GM21526 (cell line): ENCODE results near the gene TXNIP.

ENCODE experiments used
- ATAC-seq: cut with Tn5 transposase; IDR thresholded peaks from one replicate; pipeline ENCODE4 v1.9.1; 2021; ENCODE audit warnings: moderate library complexity; ENCODE audit not compliant: unreplicated experiment, low FRiP score

The TXNIP gene

DNA sequence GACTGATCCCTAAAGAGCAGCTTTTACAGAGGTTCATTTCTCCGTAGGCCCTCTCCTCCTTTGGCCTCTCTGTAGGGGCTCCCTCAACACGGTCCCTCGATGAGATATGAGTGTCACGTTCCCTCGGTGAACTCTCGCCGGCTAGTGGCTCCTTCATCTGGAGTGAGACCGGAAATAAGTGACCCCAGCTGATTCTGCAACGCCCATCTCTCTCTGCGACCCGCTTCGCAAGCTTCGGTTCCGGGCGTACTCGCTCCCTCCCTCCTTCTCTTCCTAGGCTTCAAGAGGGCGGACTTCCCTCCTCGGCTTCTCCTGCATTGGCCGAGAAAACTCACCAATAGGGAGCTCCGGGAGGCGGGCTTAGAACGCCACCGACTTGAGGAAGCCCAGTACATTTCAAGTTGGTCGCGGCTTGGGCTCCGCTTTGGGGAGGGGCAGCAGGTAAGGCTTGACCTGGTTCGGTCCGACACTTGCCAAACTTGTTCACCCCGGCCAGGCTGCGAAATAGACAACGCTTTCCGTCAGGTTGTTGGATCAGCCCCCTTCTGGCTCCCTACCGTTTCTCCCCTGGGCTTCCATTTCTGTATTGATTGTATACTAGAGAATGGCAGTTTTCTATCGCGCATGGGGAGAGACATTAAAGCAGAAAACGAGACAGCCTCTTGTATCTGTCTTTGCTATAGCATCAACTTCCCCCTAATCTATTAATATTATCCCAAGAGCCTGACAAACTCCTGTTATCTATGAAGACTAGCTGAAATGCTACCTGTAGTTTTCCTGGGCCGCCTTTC is 31.9 kb downstream of the TXNIP start, which contains the start of the genes ANKRD34A and POLR3GL:
Gene ANKRD34A (minus strand): TSS at position 248 of the 791 bp plus-strand sequence. CDS start 2,816 bp downstream, outside the sequence.
Gene POLR3GL (plus strand): TSS at position 363 of the 791 bp plus-strand sequence. CDS start 10,176 bp downstream, outside the sequence.
- ATAC-seq: peak; percentile 79

DNA sequence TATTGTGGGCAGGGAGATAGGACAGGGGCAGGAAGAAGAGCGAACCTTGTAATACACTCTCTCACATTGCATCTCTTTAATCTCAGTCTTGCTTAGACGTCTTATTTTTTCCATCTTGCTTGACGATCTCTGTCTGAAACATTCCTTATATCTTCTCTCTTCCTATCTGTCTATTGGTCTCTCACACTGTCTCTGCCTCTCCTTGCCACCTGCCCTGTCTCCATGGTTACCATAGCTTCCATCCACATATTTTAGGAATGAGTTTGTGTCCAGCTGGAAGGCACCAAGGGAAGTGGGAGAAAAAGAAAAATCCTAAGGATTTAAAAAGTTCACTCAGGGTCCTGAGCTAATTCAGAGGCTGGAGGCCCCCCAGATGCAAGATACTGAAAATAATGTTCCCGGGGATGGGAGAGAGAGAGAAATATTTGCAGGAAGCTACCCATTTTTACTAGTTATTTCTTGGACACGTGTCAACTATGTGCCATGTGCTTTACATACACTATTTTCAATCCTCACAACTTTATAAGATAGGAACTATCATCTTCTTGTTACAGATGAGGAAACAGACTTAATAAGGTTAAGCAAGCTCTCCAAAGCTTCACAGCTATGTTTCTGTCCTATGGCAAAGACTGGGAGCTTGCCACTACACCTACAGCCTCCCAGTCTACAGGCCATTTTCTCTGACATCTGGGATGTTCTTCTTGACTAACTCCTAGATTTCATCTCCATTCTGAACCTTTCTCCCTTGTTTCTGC is 32.9 kb downstream of the TXNIP start:
- no peak for ATAC-seq

DNA sequence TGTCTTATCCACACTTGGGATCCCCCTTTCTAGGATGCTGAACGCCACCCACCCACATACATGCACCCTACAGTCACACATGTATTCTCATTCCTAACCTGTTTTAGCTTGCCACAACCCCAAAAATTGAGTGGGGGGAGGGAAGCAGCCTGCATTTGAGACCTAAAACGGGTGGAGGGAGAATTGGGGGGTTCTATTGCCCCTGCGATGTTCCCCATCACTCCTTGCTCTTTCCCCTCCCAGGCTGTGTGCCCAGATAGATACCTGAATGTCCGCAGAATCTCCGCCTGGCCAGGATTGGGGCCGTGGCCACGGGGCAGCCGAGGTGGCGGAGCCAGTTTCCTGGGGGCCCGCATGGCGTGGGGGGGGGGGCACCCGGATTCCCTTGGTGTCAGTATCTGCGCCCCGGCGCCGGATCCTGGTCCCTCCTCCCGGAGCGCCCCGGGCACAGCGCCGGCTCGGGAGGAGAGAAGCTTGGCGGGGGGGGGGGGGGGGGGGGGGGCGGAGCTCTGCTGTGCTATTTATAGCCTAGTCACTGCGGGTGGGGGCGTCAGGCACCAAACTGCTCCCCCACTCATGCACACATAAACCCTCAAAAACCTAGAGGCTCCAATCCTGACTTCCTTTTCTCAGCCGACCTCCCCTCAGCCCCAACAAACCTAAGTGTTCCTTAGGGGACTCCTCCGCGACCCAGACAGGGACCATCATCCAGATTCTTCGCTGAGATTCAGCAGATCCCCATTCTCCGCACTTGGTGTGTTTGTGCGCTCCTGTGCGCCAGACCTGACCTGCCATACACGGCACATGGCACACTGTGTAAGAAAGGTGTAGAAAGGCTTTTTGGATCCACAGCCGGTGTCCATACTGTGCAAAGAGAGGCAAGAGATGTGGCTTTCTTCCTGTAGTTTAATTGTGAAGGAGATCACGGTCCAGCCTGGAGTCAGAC is 33.9 kb downstream of the TXNIP start:
- ATAC-seq: no peak

DNA sequence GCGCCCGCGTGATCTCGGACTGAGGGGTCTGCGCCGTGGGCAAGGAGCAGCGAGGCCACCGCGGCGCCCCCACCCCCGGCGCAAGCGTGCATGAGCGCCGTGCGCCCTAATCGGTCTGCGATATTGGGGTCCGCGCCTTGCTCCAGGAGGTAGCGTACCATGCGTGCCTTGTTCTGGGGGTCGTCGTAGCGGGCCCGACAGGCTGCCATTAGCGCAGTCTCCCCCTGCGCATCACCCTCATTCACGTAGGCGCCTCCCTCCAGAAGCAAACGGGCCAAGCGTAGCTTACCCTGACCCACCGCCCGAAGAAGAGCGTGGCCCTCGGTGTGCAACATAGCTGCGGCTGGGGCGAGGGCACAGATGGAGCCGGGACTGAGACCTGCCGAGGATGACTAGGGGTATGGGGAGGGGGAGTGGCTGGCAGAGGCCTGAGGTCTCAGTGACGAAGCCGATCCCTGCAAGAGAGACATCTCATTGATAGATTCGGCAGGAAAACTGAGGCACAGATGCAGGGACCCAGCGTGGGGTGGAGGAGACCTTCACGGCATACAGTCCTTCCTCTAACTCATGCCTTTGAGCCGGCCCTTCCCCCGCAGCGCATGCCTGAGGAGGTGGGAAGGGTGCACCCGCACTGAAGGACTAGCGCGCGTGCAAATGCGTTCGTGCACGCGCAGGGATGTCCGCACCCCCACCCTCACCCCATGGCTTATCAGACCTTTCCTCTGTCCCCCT is 34.8 kb downstream of the TXNIP start:
- ATAC-seq: no peak

DNA sequence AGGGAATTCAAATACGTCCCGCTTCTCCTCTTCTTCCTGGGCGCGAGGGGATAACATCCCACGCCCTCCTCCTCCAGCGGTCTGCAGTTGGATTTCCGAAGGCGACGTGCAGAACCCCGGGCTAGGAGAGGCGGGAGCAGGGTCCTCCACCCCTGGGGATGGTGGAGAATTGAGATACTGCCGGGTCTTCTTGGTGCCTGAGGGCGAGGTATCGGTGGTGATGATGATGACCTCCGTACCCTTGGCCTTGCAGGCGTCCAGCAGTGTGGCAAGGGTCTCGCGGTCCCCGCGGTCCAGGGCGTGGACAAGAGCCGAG is 35.3 kb downstream of the TXNIP start:
- ATAC-seq: no peak

DNA sequence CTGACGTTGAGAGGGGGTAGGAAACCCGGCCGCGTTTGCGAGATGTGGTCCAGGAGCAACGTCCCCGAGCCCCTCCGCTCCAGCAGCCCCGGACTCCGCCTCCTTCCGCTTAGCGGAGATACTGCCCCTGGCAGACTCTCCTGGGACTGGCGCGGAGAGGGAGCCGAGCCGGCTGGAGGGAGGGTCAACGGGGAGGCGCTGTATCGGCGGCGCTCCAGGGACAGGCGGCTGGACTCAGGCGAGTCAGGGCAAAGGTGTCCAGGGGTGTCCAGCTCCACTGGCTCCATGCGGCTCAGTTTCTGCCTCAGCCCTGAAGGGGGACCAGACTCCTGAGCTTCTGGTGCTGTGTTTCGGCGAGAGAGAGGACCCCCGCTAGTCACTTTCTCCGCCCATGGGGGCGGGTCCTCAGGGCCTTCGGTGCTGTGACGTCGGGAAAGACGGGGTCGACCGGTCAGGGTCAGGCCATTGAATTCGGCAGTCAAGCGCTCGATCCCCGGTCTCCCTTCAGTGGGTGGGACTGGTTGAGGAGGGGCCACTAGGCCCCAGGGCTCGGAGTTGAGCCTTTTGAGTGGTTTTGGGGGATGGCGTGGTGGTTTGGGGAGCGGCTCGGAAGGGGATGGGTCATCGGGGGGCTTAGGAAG is 35.8 kb downstream of the TXNIP start:
- no peak for ATAC-seq

DNA sequence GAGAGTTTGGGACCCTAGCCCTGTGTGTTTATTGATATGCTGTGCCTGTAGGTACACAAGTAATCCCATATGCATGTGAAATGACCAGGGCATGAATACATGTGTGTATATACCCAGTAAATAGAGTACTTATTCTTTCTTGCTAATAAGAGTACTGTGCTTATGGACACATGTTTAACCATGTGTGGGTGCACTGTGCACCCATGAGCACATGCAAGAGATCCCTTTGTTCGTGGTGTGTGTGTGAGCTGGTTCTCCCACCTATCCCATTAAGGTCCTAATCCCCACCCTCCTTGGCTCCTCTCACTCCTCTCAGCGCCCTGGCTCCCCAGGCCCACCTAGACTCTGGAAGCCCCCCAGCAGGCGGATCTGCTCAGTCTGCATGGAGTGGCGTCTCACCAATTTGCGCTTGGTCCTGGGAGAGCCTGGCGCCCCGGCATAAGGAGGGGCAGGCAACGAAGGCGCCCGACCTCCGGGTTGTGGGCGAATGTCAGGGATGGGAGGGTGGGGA is 36.4 kb downstream of the TXNIP start:
- ATAC-seq: no peak

DNA sequence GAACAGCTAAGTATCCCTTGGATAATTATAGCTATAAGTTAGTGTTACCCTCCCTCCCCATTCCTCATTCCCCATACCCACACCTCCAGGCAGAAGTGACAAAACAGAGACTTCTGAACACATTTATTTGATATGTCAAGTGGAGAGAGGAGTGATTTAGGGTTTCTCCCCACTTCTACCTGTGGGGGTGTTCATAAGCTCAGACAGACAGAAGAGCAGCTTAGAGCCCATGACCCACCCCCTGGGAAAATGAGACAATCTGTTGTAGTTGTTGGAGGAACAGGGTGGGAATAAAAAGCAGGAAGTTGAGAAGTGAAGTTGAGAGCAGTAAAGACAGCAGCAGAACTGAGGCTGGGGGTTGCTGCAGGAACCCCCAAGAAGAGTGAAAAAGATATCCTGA is 37.0 kb downstream of the TXNIP start:
- no peak for ATAC-seq

DNA sequence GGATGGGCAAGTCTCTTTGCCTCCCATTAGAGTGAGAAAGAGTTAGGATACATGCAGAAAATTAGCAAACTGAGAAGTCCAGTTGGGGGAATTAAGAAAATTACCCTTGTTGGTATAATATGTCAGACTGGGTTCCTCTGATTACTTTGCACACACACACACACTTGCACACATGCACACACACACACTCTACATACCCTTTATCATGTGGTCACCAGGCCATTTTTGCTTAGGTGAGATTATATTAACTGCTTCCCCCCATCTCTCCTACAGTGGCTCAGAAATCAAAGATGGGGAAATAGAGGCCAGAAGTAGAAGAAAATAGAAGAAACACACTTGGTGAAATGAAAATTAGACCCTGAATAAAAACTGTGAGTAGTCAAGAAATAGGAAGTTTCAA is 37.6 kb downstream of the TXNIP start:
- ATAC-seq: no peak

DNA sequence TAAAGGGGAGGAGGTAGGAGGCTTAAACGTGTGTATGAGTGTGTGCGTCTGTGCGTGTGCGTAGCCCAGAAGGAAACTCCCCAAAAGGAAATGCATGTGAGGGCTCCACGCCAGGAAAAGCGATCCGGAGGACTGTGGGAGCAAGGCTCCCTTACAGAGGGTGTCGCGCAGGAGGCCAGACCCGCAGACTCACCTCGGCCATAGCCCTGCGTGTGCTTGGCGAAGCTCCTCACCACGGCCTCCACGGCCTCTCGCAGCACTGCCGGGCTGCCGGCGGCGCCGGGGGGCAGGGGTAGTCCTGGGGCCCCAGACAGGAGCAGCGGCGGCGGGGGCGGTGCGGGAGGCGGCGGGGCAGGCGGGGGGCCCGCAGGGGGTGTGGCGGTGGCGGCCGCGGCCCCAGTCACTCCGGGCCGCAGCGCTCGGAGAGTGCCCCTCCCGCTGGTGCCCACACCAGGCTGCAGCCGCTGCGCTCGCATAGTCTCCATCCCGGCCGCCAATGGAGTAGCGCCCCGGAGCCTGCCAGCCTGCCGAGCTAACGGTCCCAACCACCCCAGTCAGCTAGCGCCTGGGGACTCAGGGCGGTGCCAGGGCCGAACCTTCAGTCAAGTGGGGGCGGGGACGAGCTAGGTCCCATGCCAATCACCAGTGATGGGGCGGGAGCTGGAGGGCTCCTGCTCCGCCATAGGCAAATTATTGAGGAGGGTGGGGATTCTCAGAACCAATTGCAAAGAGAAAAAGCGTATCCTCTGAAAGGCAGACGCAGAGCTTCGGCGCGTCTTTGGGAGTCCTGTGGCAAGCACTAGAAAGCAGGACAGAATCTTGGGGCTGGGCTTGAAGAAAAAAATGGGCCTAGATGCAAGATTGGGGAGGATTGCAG is 38.7 kb downstream of the TXNIP start, which contains the start of gene LIX1L:
Gene LIX1L (minus strand): TSS at position 575 of the 877 bp plus-strand sequence. CDS start 90 bp downstream, at position 485.
- ATAC-seq: peak; percentile 78

DNA sequence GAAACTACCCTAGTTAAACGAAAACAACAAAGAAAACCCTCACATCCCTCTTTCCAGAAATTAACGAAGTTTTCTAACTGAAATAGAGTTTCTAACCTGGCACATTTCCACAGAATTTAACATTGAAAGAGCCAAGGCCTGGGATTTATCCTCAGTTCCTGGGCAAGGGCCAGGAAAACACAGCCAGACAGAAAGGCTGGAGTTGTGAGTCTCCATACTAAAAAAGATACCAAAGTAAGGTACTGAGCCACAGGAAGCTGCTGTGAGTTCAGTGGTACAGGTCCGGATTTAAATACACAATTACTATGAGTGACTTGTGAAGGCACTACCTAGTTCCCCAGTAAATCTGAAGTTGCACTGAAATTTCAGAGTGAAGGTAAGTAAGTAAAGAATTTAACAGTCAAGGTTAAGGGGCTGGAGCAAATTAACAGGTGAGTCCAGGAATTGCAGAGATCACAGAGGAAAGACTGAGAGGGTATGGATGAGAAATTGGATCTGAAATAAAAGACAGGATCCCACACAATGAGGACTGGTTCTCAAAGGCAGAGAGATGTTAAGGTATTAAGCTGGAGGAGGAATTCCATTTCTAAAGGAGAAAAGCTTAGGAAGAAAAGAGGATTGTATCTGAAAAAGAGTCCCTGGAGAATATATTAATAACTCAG is 39.5 kb downstream of the TXNIP start:
- no peak for ATAC-seq

DNA sequence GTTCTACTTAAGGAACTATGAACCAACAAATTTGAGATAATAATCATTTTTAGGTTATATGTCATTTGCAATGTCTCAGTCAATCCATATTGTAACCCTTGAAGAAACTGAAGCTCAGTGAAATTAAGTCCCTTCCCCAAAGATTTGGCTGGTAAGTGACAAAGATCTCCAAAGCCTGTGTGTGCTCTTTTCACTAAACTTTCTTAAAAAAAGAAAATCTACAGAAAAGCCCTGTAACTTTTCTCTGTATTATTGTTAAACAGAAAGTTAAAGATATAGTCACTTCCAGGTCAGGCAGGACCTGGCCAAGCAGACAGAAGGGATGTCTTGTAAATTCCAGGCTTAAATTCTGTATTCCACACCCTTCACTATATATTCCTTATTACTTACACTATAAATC is 40.0 kb downstream of the TXNIP start:
- no peak for ATAC-seq

DNA sequence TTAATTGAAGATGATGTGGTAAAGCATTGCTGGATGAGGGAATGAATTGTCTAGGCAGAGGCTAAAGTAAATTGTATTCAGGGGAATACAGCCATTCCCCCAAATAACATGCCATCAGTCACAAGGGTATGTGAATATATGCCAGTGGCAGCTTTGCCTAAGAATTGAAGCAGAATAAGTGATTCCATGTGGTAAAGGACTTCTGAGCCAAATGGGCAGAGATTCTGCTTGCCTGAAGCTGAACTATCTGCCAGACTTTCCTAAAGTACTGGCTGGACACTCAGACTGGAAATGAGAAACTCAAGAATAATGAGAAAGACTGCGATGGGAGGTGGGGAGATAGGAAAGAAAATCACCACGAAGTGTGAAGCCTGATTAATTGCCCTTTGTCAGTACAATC is 40.9 kb downstream of the TXNIP start:
- no peak for ATAC-seq

DNA sequence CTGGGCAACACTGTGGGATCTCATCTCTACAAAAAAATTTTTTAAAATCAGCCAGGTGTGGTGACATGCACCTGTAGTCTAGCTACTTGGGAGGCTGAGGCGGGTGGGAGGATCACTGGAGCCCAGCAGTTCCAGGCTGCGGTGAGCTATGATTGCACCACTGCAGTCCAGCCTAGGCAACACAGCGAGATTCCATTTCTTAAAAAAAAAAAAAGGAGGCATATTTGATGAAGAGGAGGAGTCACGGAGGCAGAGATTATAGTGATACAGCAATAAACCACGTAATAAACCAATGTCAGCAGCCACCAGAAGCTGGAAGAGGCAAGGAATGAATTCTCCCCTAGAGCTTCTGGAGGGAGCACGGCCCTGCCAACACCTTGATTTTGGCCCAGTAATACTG is 42.5 kb downstream of the TXNIP start:
- ATAC-seq: no peak

DNA sequence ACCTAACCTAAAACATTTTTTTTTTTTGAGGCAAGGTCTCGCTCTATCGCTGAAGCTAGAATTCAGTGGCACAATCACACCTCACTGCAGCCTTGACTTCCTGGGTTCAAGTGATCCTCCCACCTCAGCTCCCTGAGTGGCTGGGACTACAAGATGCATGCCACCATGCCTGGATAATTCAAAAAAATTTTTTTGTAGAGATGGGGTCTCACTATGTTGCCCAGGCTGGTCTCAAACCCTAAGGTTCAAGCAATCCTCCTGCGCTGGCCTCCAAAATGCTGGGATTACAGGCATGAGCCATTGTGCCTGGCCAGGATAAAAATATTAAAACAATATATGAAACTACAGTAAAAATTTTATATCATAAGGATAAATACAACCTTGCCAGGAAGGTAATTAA is 43.5 kb downstream of the TXNIP start:
- no peak for ATAC-seq

DNA sequence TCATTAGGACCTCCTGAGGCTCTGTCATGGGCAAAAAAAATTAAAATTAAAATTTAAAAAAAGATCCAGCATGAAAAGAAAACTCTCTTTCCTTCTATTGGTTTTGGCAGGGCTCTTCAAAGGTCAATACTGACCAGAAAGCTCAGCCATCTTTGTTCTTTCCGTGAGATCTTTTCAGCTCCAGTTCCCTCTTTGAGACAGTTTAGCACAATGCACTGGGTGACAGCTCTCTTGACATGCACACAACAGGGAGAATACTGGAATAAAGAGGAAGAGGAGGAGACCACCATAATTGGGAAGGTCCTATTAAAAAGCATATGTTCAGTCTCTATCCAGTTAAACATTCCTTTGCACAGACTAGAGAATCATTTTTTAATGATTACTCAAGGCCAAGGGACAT is 44.9 kb downstream of the TXNIP start:
- ATAC-seq: no peak

DNA sequence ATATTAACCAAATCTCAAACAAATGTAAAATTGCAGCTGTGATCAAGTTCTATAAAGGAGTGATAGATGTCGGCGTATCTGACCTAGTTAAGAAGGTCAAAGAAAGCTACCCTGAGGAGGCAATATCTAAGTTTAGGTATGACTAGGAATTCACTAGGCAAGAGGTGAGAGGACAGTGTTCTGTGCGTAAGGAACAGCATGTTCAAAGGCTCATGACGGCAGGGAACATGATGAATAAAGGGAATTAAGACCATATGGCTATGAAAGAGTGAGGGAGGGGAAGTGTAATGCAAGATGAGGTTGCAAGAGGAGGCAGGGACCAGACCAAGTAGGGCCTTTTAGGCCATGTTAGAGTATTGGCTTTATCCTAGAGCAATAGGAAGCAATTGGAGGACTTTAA is 47.2 kb downstream of the TXNIP start:
- ATAC-seq: no peak

DNA sequence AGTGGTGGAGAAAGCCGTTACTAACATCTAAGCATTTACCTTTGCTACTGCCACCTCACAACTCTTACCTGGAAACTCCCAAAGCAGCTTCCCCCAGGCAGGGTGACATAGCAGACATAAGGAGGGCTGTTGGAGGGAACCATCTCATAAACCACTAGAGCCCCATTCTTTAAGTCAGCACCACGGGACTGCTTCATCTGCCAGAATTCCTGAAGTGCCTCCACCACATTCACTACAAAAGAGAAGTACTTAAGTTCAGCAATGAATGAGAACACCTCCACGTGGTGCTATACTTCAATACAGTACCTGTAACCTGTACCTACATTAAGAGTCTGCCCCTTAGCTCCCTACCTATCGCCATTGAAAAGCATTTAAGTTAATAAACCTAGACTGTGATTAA is 48.8 kb downstream of the TXNIP start:
- no peak for ATAC-seq
